Activated T-cell treated with anti-CD3 and anti-CD28 coated beads for 24 hours (primary cell): ENCODE data around the gene ELMOD3.
"Not testable (repeated sequence)": the region's sequence is repeated elsewhere in the genome, so short reads cannot be mapped to it uniquely, and the experiment has no call there.

Experiments
- DNase-seq: peaks from one replicate; pipeline ENCODE4 v3.0.0-alpha.2; 2020; ENCODE audit warnings: low read depth

The ELMOD3 gene

DNA sequence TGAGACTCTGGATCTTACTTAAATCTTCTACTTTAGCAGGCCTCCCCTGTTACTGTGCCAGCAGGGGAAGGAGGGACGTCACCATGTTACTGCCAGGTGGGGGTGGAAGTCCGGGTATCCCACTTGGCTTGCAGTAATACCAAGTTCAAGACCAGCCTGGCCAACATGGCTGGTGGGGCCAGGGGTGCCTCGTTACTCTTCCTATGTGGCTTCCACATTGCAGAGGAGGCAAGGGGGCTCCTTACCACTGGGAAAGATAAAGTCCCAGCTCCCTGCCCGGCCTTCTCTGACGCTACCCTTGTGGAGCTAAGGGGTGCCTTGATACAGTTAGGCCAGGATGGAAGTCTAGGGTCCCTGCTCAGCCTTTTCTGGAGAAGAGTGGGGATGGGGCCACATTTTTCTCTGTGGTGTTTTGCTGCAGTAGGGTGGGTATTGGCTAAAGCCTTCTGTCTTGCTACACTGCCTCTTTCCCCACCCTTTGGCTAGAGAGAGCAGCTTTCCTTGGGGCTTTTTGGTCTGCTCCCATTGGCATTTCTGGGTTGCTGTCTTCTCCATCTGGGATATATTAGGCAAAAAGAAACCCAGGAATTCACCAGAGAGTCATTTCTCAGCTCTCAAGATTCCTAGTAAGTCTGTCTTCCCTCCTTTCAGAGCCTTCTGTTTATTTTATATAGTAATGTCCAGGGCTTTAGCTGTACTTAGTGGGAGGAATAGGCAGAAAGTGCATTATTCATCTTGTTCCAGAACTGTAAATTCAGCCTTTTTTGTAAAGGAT lies 21.9 kb downstream of the ELMOD3 start:
- DNase-seq, result no peak

DNA sequence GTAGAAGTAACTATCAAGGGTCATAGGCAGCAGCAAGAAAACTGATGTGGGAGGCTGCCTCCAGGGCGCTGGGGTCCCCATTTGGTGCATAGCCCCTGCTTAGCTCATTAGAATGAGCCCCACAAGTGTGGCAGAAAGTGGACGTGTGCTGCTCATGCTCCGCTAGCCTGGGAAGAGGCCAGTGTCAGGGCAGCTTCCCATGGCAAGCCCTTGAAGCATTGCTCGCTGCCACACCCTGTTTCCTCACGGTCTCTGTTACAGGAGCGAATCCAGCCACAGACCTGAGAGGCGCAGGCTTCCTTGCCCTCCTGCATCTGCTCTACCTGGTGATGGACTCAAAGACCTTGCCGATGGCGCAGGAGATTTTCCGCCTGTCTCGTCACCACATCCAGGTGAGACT lies 22.5 kb downstream of the ELMOD3 start:
- DNase-seq, result no peak

DNA sequence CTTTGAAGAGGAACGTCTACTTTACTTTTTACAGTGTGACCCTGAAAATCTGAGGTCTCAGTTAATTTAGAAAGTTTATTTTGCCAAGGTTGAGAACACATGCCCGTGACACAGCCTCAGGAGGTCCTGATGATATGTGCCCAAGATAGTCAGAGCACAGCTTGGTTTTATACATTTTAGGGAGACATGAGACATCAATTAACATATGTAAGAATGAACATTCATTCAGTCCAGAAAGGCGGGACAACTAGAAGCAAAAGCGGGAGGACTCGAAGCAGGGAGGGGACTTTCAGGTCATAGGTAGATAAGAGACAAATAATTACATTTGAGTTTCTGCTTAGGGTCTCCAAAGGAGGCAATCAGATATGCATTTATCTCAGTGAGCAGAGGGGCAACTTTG lies 23.7 kb downstream of the ELMOD3 start:
- DNase-seq, result no peak

DNA sequence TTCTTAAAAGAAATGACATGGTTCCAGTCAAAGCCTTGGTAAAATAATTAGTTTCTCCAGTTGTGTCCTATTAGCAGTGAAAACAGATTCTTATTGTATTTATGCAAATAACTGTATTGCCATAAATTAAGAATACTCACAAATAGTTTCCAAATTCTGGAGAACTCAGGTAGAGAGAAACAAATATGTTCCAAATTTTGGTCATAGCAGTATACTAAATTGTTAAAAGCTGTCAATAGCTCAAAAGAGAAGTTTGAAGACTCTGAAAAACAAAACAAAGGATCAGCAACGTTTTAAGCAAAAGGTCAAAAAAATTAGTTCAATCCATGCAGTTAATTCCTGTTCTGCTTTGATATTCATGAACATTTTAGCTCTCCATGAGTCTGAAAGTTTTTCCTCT lies 25.5 kb downstream of the ELMOD3 start:
- DNase-seq, result no peak

DNA sequence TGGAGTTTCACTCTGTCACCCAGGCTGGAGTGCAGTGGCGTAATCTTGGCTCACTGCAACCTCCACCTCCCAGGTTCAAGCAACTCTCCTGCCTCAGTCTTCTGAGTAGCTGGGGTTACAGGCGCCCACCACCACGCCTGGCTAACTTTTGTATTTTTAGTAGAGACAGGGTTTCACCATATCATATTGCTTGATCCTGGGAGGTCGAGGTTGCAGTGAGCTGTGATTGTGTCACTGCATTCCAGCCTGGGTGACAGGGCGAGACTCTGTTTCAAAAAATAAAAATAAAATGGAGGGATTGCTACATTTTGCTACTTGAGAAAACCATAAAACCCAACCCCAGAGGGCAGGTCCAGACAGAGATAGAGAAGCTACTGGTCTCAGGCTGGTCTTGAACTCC lies 28.6 kb downstream of the ELMOD3 start:
- not testable (repeated sequence) for DNase-seq

DNA sequence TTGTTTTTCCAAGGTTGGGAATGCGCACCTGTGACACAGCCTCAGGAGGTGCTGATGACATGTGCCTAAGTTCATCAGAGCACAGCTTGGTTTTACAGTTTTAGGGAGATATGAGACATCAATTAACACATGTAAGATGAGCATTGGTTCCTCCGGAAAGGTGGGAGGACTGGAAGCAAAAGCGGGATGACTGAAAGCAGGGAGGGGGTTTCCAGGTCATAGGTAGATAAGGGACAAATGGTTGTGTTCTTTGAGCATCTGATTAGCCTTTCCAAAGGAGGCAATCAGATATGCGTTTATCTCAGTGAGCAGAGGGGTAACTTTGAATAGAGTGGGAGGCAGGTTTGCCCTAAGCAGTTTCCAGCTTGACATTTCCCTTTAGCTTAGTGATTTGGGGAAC lies 29.3 kb downstream of the ELMOD3 start:
- DNase-seq, result no peak

DNA sequence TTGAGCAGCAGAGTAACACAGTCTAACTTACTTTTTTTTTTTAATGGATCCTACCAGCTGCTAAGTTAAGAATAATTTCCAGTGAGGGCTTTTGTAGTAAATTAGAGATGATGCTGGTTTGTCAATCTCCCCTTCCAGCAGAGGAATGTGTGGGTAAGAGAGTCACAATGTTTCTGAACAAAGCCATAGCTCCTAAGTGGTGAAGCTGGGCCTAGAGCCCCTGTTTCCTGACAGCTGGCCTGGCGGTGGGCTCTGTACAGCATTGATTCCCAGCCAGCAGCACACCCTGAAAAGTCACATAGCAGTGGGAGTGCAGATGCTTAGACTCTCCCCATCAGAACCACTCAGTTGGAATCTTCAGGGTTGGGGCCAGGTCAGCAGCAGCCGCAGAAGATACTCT lies 31.2 kb downstream of the ELMOD3 start:
- DNase-seq, result no peak

DNA sequence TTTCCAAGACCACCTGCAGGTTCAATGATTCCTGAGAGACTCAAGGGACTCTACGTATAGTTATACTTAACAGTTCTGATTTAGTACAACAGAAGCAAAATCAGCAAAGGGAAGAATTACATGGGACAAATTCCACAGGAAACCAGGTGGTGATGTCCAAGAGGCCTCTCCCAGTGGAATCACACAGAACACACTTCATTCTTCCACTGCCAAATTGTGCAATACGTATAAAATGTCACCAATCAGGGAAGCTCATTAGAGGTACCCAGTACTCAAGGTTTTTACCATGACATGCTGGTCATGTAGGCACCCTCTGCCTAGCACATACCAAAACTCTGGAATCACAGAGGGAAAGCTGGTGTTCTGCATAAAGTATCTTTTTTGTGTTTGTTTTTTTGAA lies 33.2 kb downstream of the ELMOD3 start:
- DNase-seq, result no peak

DNA sequence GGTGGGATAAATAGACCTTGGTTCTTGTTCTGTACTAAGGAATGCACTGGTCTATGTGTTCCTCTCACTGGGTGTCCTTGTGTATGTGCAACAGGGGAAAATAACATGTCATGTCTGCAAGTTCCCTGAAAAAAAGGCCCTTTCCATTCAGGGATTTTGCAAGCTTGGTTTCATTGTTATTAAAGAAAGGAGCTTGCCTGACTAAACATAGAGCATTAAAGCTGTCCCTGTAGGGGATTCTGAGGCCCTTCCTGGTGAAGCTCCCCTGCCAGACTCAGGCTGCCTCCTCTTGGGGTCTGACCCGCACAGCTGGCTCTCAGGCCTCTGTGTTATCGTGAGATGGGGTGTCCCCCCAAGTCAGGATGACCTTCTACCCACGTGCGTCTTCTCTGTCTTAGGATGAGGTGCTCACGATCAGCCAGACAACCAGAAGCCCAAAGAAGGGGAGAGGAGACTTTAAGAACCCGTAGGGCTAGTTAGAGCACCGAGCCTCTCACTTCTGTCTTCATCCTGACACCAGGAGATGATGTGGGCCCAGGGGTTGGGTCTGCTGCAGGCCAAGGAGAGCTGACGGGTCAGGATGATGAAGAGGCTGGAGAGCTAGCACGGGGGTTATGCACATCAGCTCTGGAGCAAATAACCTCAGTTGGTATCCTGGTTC lies 34.4 kb downstream of the ELMOD3 start:
- DNase-seq, result no peak

DNA sequence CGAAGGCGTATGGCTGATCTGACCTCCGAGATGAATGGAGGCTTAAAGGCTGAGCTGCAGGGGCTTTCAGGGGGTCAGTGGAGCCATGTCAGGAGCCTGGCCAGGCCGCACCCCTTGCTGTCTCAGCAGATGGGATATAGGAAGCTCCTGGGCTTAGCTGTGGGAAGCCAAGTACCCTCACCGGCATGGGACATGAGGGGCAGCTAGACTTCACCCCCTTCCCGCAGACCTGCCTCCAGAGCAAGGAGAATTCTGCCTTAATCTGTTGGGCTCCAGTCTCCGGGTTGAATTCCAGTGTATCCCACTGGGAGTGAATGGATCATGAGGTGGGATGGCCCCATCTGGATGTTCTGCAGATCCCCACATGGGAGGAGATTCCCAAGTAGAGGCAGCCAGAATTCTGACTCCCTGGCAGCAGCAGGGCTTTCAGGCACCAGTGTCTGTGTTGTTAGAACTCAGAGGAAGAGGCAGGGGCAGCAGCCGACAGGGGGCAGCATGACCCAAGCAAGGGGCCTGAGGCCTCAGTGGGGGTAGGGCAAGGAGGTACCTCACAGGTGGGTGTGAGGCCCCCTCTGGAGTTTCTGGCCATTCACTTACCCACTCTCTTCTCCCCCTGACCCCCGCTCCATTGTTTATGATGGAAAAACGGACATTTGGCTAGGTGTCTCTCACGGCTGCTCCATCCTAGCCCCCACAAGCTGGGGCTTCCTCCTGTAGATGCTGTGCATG lies 36.5 kb downstream of the ELMOD3 start:
- DNase-seq, result peak; percentile 56

DNA sequence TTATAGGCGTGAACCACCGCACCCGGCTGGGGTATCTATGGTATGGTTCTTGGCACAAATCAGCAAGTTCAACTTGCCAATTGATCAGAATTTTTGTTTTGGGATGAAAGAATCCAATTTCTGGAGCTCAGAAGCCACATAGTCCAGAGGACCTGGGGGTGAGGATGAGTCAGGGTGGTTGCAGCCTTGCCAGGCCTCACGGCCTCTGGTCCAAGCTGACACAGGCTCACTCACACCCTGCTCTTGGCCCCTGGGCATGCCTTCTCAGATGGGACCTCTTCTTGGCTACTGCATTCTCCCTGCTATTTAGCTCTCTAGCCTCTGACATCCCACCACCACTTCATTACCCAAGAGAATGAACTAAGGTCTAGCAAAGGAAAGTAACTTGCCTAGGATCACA lies 39.3 kb downstream of the ELMOD3 start:
- no peak for DNase-seq

DNA sequence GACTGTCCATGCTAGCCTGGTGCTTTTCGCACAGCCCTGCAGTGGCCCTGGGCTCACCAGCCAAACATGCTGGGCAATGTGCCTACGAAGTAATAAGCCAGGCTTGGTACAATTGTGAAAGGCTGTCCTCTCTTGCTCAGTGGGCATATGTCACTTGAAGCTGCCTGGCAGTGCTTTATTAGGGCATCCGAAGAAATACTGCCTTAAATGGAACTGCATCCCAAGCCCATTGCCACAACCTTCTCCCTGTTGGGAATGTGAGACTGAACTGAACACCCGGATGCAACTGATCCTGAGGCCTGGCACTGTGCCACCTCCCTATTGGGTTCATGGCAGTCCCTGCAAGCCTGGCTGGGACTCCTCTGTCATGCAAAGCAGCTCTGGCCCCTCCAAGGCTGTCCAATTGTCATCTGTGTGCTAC lies 39.7 kb downstream of the ELMOD3 start:
- no peak for DNase-seq

DNA sequence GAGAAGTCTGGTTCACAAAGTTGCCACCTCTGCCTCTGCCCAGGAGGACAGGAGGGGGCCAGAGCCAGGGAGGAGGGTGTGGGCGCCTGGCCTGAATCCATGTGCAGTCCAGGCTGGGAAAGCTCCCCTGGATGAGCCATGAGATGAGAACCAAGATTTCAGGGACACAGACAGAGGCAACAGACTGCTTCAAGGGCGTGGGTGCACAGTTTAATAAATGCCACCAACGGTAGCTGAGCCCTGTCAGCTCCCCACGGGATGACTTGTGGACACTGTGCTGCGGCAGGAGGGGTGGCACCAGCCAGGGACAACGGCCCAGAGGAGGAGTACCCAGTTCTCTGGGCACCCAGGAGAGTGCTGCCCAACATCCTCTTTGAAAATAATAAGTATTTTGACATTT lies 40.4 kb downstream of the ELMOD3 start:
- no peak for DNase-seq

DNA sequence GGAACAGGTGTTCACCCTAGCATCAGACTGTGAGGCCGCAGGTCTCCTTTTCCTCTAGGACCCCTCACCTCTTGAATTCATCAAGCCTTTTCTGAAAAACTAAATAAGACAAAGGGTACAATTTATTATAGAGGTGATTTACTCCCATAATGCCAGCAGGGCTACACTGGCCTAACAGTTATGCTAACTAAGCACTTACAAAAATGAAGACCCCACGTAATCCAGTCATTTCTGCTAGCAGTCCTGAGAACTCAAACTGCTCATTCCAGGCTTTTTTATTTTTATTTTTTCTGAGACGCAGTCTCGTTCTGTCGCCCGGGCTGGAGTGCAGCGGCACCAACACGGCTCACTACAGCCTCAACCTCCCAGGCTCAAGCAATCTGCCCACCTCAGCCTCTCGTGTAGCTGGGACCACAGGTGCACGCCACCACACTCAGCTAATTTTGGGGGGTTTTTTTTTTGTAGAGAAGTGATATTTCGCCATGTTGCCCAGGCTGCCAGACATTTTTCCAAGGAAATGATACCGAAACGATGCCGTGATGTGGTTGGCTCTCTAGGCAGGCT lies 41.4 kb downstream of the ELMOD3 start:
- DNase-seq, result no peak

DNA sequence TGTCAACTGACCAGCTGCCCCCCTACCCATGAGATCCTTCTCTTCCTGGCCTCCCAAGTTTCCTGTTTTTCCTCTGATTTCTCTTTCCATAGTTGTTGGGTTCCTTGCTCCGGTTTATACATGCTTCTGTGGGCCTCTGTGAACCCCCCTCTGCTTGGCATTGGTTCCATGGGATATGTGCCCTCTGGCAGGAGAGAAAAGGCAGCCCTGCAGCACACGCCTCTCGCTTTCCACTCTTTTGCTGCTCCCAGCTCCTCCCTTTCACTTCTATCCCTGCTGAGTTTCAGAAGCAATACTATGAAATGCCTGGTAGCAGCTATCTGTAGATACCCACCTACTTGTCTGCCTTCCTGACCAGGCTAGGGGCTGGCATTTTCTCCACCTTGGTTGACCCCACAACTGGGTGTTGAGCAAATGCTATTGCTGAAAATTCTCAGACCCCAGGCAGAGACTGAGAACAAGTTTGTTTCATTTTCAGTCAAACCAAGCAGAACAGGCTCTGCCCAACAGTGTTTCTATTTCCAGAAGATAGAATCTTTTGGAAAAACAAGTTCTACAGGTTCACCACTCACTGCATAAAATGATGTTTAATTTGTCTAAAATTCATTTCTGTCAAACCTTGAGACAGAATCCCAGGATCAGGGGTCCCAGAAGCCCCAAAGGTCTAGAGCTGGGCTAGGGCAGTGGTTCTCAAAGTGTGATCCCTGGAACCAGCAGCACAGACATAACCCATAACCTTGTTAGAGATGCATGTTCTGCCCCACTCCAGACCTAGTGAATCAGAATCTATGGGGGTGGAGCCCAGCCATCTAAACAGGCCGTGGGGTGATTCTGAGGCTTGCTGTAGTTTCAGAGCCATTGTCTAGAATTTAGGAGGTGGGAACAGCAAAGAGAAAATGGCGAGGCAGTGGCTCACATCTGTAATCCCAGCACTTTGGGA lies 42.2 kb downstream of the ELMOD3 start:
- DNase-seq, result no peak

DNA sequence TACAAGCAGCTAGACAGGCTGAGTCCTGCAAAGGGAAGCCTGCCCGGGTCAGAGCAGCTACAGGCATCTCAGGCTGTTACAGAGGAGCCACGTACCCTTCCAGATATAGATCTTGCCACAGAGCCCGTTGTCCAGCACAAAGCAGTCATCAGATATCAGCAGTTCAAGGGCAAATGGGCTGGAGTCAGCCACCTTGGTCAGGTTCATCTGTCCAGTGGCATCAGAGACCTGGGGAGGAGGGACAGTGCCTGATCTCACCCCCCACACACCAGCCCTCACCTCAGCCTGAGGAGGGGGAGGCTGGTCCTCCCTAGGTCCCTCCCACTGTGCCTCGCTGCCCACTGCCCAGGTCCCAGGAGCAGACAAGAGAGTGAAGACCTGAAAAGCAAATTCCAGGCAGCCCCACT lies 43.4 kb downstream of the ELMOD3 start:
- DNase-seq, result no peak

DNA sequence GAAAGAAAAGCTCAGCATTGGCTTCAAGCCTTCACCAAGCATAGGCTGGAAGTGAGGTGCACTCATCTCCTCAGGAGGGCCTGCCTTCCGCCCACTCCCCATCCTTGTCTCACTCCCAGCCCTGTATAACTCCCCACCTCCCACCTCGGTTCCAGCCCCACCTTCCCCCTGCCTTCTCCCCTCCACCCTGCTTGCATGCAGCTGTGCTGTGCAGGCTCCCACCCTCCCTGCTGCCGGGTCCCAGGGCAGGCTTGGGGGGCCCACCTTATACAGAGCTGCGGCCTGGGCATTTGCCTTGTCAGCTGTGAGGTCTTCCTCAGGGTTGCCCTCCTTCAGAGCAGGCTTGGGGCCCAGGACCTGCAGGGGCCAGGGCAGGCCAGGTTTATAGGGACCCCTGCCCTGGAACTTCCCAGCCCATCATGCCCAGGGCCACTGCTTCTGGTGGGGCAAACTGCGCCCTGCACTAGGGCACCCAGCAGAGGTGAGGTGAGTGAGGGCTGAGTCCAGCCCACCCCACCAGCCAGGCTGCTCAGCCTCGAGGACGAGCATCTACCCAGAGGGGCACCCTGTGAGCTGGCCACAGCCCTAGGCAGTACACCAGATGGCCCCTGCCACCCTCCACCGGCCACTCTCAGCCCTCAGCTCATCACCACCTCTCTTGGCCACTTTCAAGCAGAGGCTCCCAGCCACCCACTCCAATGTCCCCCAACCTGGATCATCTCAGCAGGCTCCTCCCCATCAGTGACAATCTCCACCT lies 44.0 kb downstream of the ELMOD3 start:
- DNase-seq, result no peak

DNA sequence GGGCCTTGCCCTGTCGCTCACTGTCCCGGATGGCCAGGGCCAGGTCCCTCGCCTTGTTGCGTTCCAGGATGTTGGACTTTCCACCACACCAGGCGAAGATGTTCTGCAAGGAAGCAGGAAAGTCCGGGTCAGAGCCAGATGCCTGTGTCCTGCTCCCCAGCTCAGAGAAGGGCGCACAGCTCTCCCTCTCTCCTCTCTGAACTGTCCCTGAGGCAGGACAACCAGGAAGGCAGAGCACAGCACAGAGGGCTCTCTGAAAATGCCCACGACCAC lies 44.5 kb downstream of the ELMOD3 start:
- DNase-seq, result no peak

DNA sequence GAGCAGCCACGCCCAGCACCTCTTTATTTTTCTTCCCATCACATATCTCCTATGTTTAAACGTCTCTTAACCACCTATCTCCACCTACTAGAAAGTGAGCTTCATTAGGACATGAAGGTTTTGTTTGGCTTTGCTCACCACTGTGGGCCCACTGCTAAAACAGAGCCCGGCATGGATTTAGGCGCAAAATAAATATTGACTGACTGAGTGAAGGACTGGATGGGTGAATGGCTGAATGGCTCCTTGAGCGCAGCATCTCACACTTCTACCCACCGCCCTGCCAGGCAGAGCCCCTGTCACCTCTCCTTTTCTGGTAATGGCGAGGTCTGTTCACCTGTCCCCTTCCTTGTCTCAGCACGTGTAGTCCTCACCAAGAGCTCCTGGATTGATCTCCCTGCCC lies 45.5 kb downstream of the ELMOD3 start:
- no peak for DNase-seq

DNA sequence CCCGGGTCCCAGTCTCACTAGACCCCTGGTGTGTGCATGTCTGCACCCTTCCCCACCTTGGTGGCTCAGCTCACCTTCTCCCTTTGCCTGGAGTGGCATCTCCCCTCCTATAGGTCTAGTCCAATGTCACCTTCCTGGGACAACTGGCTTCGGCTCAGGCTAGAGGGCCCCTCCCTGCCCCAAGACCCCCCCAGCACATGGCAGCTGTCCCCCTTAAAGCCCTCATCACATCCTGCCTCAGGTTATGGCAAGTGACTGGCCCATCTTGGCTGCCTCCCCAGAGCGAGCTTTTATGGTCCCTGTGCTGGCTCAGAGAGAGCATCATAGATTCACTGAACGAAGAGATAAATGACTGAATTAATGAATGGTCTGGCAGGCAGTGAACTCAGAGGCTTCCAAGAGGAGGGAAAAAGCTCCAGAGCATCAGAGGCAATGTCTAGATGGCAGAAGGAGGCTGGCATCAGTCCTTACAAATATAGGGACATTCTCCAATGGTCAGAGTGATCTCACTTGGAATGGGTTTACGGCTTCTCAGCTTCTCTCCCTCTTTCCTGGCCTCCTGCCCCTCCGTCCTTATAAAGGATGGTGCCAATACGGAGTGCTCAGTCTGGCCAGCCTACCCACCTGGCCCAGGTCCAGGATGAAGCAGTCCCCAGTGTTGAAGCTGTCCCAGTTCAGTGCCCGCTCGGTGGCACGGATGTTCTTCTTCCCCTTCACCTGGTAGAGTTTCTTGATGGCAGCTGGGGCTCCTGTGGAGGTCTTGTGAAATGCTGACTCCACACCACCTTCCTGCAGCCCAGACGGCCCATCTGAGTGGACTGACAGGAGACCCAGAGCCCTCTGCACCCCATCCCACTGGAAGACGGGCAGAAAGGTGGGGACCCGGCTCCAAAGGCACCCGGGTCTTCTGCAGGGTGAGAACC lies 46.2 kb downstream of the ELMOD3 start:
- DNase-seq, result no peak
